IPS DF 4.7 (cell line): ENCODE measurements around the gene SULT1A2.
"Not testable (repeated sequence)": the region's sequence is repeated elsewhere in the genome, so short reads cannot be mapped to it uniquely, and the experiment has no call there.

Experiments used
- DNase-seq: peaks from one replicate; pipeline ENCODE4 v3.0.0-alpha.2; 2013; ENCODE audit warnings: low spot score; ENCODE audit errors: extremely low read depth

SULT1A2 gene

DNA sequence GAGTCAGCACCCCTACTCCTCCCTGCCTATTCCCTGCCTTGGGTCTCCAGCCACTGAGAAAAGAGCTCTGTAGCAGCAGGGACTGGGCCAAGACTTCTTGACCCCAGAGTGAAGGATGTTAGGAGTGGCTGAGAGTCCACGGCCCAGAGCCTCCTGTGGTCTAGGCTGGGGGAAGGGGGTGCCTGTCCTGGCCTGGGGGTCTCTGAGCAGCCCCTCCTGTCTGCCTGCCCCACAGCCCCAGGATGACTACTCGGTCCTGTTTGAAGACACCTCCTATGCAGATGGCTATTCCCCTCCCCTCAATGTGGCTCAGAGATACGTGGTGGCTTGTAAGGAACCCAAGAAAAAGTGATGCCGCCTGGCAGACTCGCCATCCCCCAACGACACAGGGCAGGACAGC, 5.5 kb downstream of the SULT1A2 start:
- no peak for DNase-seq

GRCh38 chr16:28590384-28591340, 6.2 kb downstream of the SULT1A2 start:
- no peak for DNase-seq

GRCh38 chr16:28589930-28590329, 6.9 kb downstream of the SULT1A2 start:
- DNase-seq: no peak

DNA sequence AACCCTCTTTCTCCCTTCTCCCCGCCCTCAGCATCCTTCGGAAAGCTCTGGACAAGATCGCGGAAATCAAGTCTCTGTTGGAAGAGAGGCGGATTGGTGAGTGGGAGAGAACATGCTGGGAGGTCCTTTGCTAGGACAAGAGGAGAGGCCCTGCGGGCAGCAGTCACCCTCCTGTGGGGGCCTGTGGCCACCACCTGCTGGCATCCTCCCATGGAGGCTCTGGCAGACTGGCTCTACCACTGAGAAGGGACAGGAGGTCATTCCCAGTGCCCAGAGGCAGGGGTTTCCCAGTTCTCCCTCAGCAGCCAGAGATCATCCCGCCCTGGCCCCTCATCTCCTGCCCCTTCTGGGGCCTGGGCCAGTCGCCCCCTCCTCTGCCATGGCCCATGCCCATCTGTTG, 7.8 kb downstream of the SULT1A2 start:
- DNase-seq: no peak

DNA sequence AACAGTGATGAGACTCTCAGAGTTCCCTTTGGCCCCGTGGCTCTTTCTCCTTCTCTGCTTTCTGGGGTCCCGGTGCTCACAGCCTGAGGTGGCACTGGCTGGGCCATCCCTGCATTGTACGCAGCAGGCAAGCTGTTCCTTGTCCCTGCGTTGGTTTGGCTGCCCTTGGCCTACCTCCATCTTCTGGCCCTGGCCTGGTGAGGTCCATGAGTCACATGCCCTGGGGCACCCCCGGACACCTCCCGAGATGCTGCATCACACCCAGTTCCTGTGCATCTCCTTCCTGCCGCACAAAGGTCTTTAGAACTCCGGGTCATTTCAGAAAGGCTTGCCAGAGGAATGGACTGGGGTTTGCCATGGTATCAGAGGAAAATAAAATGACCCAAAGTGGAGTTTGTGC, 9.5 kb downstream of the SULT1A2 start:
- DNase-seq: no peak

GRCh38 chr16:28586466-28586865, 10.4 kb downstream of the SULT1A2 start:
- DNase-seq: no peak

- no peak for DNase-seq
Observed at GRCh38 chr16:28585674-28586073, 11.2 kb downstream of the SULT1A2 start.

- DNase-seq: no peak
Observed at GRCh38 chr16:28580726-28581315, 16.0 kb downstream of the SULT1A2 start.

DNA sequence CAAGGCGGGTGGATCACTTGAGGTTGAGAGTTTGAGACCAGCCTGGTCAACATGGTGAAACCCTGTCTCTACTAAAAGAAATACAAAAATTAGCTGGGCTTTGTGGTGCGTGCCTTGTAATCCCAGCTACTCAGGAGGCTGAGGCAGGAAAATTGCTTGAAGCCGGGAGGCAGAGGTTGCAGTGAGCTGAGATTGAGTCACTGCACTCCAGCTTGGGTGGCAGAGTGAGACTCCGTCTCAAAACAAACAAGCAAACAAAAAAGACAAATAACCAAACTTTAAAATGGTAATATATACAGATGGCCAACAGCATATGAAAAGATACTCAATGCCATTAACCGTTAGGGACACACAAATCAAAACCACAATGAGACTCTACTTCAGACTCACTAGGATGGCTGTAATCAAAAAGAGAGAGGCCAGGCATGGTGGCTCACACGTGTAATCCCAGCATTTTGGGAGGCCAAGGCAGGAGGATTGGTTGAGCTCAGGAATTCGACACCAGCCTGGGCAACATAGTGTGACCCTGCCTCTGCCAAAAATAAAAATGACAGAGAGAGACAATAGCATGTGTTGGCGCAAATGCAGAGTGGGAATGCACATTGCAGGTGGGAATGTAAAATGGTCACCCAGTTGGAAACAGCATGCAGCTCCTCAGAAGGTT, 21.3 kb downstream of the SULT1A2 start:
- DNase-seq: no peak

DNA sequence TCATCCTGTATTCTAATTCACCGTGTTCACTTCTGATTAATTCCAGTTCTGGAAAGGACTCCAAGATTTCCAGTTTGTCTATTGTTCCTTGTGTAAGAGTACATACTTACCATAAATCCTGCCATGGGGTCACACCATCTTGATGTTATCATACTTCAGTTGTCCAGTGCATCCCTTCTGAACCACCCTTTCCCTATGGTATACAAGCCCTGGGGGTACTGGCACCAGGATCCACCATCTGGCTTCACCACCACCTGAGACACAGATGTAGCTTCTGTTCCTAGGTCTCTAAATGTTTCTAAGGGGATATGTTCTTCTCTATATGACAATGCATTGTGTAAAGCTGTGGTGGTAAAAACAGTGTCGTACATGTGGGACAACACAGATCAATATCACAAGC, 21.9 kb downstream of the SULT1A2 start:
- no peak for DNase-seq

DNA sequence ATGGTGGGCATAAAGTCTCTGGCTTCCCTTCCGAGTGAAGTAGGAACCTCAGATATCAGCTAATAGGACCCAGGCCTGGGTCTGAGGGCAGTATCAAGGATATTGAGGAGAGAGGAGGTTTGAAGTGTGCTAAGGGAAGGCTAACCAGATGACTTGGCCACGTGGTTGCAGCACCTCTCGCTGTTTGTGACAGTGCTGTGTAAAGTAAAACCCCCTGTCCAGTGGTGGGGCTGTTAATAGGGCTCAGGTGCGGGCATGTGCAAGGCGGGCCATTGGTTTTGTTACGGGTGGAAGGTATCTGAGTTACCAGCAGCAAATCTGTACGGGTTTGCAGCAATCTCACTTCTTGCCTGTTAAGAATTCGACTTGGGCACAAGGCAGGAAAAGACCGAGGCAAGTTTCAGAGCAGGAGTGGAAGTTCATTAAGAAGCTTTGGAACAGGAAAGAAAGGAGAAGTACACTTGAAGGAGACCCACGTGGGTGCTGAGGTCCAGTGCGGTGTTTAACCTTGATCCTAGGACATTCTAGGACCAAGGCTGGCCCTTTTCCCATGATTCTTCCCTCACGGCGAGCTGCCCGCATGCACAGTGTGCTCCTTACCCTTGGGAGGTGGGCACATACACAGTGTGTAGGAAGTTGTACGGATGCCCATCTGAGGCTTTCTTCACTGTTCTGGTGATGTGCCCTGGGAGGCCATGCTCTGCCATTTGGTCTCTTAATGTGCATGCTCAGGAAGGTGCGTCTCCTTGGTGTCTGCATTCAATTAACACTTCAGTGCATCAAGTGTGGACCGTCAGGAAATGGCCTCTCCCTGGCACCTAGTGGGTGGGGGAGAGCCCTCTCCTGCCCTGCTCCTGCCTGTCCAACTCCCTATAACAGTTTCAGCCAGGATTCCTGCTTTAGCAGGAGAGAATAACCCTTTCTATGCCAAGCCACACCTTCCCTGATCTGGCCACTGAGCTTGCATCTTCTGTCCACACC, 22.8 kb downstream of the SULT1A2 start:
- DNase-seq: no peak

DNA sequence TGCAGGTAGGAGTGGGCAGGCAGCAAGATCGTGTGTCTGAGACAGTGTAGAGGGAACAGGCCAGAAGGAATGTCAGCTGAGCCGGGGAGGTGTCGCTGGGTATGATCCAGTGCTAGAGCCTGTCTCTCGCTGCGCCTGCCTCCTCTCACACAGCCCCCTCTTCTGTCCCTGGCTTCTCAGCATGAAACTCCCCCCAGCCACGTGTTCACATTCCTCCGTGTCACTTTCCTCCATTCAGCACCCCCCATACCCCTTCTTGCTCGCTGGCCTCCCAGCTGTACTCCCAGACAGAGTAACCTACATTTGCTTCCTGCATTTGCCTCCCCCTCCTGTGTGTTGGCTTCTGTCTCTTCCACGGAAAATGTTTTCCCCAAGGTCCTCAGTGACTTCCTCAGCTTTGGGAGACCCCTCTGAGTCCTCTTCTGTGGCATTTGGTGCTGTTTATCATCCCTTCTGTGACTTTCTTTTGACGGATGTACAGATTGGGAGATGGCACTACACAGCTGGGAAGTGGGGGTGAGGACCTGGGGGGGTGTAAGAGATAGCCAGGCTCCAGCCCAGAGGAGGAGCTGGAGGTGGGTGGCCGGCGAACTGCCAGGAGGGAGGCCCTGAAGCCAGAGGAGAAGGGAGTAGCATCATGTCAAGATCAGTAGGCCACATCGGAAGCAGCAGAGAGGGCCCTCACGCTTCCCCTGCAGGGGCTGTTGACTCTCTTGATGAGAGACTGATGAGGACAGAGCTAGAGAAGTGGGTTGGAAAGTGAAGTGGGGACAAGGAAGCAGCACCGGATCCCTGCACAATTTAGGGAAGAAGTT, 23.9 kb downstream of the SULT1A2 start:
- no peak for DNase-seq

- DNase-seq: no peak
Observed at GRCh38 chr16:28569968-28570752, 26.7 kb downstream of the SULT1A2 start.

DNA sequence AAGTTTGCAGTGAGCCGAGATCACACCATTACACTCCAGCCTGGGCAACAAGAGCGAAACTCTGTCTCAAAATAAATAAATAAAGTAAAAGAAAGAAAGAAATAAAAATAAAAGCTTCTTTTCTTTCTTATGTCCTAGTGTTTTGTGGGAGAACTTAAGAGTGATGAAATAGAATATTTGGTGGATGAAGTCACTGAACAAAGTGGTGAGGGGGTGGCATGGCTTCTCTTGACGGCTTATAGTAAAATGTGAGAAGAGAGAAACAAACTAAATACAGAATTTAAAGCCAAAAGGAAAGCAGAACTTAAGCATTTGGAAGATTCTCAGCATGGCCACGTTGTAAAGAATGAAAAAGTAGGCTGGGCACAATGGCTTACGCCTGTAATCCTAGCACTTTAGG, 27.8 kb downstream of the SULT1A2 start:
- no peak for DNase-seq

DNA sequence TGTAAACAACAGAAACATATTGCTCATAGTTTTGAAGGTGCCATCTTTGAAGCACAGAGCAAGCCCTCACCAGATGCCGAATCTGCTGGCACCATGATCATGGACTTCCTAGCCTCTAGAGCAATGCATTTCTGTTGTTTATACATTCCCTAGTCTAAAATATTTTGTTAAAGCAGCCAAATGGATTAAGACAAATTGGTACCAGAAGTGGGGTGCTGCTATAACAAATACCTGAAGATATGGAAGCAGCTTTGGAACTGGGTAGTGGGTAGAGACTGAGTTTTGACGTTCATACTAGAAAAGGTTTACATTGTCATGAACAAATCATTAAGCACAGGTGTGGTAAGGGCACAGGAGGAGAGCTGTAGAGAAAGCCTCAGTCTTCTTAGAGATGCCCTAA, 29.6 kb downstream of the SULT1A2 start:
- no peak for DNase-seq

- DNase-seq: not testable (repeated sequence)
Observed at GRCh38 chr16:28566233-28566925, 30.5 kb downstream of the SULT1A2 start.

DNA sequence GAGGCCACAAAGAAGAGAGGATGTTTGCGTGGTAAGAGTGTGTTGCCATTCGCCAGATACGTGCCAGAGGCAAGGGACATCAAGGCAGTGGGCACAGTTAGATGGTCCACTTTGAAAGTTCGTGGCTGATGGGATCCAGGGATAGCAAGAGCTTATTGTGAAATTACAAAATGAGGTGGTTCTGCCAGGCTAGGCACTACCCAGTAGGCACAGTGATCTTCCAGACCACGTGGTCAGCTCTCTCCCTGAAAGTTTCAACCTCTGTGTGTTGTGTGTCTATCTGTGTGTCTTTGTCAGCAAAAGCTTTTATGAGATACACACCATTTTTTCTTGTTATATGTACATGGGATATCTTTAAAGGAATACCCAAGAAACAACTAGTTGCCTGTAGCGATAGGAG, 33.6 kb downstream of the SULT1A2 start:
- DNase-seq: no peak

GRCh38 chr16:28562199-28562598, 34.7 kb downstream of the SULT1A2 start:
- no peak for DNase-seq
